OCI-LY3 (cell line): ENCODE data around the gene MUC16.

Experiments
- EZH2phosphoT487 ChIP-seq: fragments of 200-600 bp; shearing (Covaris generic); IDR thresholded peaks from 2 replicates; pipeline ENCODE4 v1.6.1; 2018; ENCODE audit warnings: antibody characterized with exemption, mixed run types, low read depth
- TF ChIP-seq, protein P1 (sequence below): fragments of 200-600, 300-600 bp; sonication (generic); IDR thresholded peaks from 2 replicates; pipeline ENCODE4 v1.5.1; 2014; ENCODE audit warnings: antibody characterized with exemption, low read length, low read depth

DNA sequence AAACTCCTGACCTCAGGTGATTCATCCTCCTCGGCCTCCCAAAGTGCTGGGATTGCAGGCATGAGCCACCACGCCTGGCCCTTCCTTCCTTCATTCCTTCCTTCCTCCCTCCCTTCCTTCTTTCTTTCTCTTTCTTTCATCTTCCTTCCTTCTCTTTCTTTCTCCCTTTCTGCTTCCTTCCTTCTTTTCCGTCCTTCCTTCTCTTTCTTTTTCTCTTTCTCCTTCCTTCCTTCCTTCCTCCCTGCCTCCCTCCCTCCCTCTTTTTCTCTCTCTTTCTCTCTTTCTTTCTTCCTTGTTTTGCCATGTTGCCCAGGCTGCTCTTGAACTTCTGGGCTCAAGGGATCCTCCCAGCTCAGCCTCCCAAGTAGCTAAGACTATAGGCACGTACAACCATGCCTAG lies 36.5 kb upstream of the MUC16 start:
- TF ChIP-seq, protein P1, sequence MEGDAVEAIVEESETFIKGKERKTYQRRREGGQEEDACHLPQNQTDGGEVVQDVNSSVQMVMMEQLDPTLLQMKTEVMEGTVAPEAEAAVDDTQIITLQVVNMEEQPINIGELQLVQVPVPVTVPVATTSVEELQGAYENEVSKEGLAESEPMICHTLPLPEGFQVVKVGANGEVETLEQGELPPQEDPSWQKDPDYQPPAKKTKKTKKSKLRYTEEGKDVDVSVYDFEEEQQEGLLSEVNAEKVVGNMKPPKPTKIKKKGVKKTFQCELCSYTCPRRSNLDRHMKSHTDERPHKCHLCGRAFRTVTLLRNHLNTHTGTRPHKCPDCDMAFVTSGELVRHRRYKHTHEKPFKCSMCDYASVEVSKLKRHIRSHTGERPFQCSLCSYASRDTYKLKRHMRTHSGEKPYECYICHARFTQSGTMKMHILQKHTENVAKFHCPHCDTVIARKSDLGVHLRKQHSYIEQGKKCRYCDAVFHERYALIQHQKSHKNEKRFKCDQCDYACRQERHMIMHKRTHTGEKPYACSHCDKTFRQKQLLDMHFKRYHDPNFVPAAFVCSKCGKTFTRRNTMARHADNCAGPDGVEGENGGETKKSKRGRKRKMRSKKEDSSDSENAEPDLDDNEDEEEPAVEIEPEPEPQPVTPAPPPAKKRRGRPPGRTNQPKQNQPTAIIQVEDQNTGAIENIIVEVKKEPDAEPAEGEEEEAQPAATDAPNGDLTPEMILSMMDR, result no peak
- no peak for TF ChIP-seq EZH2phosphoT487
